IPS-15b (cell line): ENCODE measurements around the gene FAM210A.
"Not testable (repeated sequence)": the region's sequence is repeated elsewhere in the genome, so short reads cannot be mapped to it uniquely, and the experiment has no call there.

Experiments
- H3K27me3 ChIP-seq: one replicate; pipeline ENCODE4 v1.6.1; 2013; ENCODE audit warnings: low read length; ENCODE audit not compliant: control insufficient read depth, insufficient read depth
- H3K36me3 ChIP-seq: one replicate; pipeline ENCODE4 v1.6.1; 2013; ENCODE audit warnings: low read length; ENCODE audit not compliant: control insufficient read depth, insufficient read depth
- H3K4me1 ChIP-seq: one replicate; pipeline ENCODE4 v1.6.1; 2013; ENCODE audit warnings: mild to moderate bottlenecking, low read length; ENCODE audit not compliant: control insufficient read depth, insufficient read depth
- H3K4me3 ChIP-seq: one replicate; pipeline ENCODE4 v1.5.1; 2013; ENCODE audit warnings: low read depth, low read length
- H3K9ac ChIP-seq: one replicate; pipeline ENCODE4 v1.6.1; 2013; ENCODE audit warnings: low read depth, mild to moderate bottlenecking, low read length
- H3K9me3 ChIP-seq: one replicate; pipeline ENCODE4 v1.6.1; 2013; ENCODE audit warnings: mild to moderate bottlenecking, low read length; ENCODE audit not compliant: control insufficient read depth, insufficient read depth

FAM210A gene

DNA sequence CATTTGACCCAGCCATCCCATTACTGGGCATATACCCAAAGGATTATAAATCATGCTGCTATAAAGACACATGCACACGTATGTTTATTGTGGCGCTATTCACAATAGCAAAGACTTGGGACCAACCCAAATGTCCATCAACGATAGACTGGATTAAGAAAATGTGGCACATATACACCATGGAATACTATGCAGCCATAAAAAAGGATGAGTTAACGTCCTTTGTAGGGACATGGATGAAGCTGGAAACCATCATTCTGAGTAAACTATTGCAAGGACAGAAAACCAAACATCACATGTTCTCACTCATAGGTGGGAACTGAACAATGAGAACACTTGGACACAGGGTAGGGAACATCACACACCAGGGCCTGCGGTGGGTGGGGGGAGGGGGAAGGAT is 31.0 kb downstream of the FAM210A start:
- not testable (repeated sequence) for H3K27me3 ChIP-seq, H3K4me3 ChIP-seq, H3K9ac ChIP-seq, H3K9me3 ChIP-seq, H3K36me3 ChIP-seq, H3K4me1 ChIP-seq

DNA sequence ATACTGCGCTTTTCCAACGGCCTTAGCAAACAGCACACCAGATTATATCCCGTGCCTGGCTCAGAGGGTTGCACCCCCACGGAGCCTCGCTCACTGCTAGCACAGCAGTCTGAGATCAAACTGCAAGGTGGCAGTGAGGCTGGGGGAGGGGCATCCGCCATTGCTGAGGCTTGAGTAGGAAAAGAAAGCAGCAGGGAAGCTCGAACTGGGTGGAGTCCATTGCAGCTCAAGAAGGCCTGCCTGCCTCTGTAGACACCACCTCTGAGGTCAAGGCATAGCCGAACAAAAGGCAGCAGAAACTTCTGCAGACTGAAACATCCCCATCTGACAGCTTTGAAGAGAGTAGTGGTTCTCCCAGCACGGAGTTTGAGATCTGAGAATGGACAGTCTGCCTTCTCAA is 36.3 kb downstream of the FAM210A start:
- H3K36me3 ChIP-seq, H3K27me3 ChIP-seq, H3K4me3 ChIP-seq, H3K4me1 ChIP-seq, H3K9ac ChIP-seq, H3K9me3 ChIP-seq: not testable (repeated sequence)

- Histone ChIP-seq H3K36me3 (no peaks in the 10 kb centered on the region), H3K4me3 (no peak overlapping the region), H3K9ac (no peak overlapping the region), H3K27me3 (no peaks in the 10 kb centered on the region), H3K4me1 (no peaks in the 10 kb centered on the region), H3K9me3 (no peaks in the 10 kb centered on the region)
Measured at GRCh38 chr18:13688191-13689136, 37.9 kb downstream of the FAM210A start.

DNA sequence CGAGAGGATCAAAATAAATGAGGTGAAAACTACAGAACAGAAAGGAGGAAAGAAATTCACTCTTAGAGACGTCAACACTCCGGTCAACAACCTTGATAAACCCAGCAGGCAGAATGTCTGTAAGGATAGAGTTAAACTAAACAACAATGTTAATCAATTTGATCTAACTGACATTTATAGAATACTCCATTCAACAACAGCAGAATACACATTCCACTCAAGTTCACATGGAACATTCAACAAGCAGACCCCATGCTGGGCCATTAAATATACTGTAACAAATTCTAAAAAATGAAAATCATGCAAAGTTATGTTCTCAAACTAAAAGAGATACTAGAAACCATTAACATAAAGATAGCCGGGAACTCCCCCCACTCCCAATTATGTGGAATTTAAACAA is 41.8 kb downstream of the FAM210A start:
- Histone ChIP-seq H3K4me3 (no peak overlapping the region), H3K36me3 (no peaks in the 10 kb centered on the region), H3K27me3 (no peaks in the 10 kb centered on the region), H3K9me3 (no peaks in the 10 kb centered on the region), H3K4me1 (no peaks in the 10 kb centered on the region), H3K9ac (no peak overlapping the region)

GRCh38 chr18:13681701-13682100 is 44.7 kb downstream of the FAM210A start:
- Histone ChIP-seq H3K27me3 (no peaks in the 10 kb centered on the region), H3K4me3 (no peak overlapping the region), H3K9ac (no peak overlapping the region), H3K36me3 (no peaks in the 10 kb centered on the region), H3K4me1 (no peaks in the 10 kb centered on the region), H3K9me3 (no peaks in the 10 kb centered on the region)

- Histone ChIP-seq H3K9me3 (no peaks in the 10 kb centered on the region), H3K9ac (no peak overlapping the region), H3K4me1 (no peaks in the 10 kb centered on the region), H3K36me3 (no peaks in the 10 kb centered on the region), H3K27me3 (no peaks in the 10 kb centered on the region), H3K4me3 (no peak overlapping the region)
Measured at GRCh38 chr18:13680612-13681011, 45.7 kb downstream of the FAM210A start.

- not testable (repeated sequence) for H3K9me3 ChIP-seq
Measured at GRCh38 chr18:13677350-13677749, 49.0 kb downstream of the FAM210A start.

GRCh38 chr18:13676471-13676870 is 49.9 kb downstream of the FAM210A start:
- Histone ChIP-seq H3K9me3 (no peaks in the 10 kb centered on the region), H3K36me3 (no peaks in the 10 kb centered on the region), H3K4me3 (no peak overlapping the region), H3K4me1 (no peaks in the 10 kb centered on the region), H3K9ac (no peak overlapping the region), H3K27me3 (no peaks in the 10 kb centered on the region)

More at GRCh38 chr18:13677350-13677749, 49.0 kb downstream of the FAM210A start:
- H3K4me3 ChIP-seq, H3K4me1 ChIP-seq, H3K36me3 ChIP-seq, H3K9ac ChIP-seq, H3K27me3 ChIP-seq: not testable (repeated sequence)

DNA sequence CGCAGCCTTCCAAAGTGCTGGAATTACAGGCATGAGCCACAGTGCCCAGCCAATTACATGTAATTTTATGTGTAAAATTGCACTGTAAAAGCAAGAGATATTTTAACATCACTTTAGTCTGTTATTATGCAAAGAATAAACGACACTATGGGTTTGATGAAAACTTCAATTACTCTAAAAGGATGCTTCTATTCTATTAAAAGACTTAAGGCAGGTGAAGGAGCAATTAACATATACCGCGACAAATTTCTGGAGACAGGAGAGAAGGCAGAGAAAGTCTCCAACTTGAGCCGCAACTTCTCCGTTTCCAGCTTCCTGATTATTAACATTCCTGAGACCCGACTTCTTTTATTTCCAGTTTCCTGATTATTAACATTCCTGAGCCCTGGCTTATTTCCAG is 53.7 kb downstream of the FAM210A start:
- Histone ChIP-seq H3K27me3 (no peaks in the 10 kb centered on the region), H3K4me3 (no peak overlapping the region), H3K4me1 (no peaks in the 10 kb centered on the region), H3K9me3 (no peaks in the 10 kb centered on the region), H3K9ac (no peak overlapping the region), H3K36me3 (no peaks in the 10 kb centered on the region)

DNA sequence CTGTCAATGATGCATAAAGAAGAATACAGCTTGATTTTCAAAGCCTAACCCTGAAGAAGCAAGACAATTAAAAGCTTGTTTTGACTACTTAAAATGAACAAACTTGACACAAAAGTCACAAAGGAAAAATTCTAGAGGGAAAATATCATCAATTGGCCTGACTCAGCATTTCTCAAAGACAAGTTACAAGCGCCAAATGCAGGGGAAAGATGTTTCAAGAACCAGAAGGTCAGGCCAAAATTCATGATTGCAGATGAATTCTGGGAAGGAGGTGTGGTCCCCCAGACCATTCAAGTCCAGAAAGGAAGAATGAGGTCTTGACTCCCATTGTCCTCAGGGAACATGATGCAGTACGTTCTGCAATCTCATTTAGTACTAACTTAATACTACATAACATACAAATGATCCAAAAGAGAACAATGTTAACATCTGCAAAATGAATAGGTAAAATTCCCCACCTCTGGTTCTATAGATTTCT is 64.5 kb downstream of the FAM210A start:
- H3K9me3 ChIP-seq: no peaks in the 10 kb centered on the region
- H3K4me3 ChIP-seq: no peak overlapping the region
- no peak overlapping the region for H3K9ac ChIP-seq
- H3K27me3 ChIP-seq: no peaks in the 10 kb centered on the region
- no peaks in the 10 kb centered on the region for H3K36me3 ChIP-seq
- H3K4me1 ChIP-seq: no peaks in the 10 kb centered on the region

DNA sequence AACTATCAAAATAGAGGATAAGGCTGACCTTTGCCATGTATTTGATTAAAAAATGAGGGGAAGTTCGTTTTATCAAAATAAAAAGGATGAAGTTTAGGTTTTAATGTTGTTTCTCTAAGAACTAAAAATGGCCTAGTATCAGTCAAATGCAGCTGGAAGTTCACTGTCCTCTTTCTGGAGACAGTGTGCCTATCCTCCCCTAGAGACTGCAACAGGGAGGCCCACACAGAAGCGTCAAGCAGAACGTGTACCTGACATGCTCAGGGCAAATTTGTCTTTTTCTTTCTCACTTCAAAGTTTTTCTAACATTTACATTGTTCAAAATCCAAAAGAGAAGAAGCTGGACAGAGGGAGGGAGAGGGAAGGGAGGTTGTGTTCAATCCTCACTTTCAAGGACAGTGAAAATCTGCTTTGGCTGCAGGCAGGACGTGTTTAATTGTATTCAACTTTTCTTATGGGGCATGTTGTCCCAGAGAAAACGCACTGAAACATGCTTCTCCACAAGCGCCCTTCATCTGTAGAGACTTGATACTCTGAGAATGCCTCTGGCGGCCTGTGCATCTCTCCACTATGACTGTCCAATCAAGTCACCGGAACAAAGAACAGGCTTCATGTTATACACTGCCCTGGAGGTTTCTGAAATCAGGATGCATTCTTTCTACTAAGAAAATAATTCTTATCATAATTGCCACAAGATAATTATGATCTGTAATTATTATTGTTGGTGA is 65.1 kb downstream of the FAM210A start:
- Histone ChIP-seq H3K9ac (no peak overlapping the region), H3K4me1 (no peaks in the 10 kb centered on the region), H3K36me3 (no peaks in the 10 kb centered on the region), H3K4me3 (no peak overlapping the region), H3K27me3 (no peaks in the 10 kb centered on the region), H3K9me3 (no peaks in the 10 kb centered on the region)

DNA sequence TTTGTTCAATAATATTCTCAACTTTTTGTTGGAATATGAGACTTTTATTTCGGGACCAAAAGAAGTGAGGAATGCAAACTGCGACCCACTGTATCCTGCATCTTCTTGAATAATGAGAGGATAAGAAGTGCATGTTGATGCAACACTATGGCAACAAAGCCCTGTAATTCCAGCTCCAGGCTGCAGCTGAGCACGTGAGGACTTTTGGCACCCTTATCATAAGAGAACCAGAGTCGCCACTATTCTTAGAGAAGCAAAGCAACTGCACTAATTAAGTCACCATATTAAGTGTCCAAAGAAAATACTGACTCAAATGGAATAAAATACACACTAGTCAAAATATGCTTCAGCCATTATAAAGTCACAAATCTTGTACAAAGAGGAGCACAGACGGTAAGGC is 65.8 kb downstream of the FAM210A start:
- Histone ChIP-seq H3K9ac (no peak overlapping the region), H3K9me3 (no peaks in the 10 kb centered on the region), H3K27me3 (no peaks in the 10 kb centered on the region), H3K36me3 (no peaks in the 10 kb centered on the region), H3K4me1 (no peaks in the 10 kb centered on the region), H3K4me3 (no peak overlapping the region)
